Testis (tissue), 2 donors: Measurements from ENCODE around the gene SNX30.

Experiments
- CTCF ChIP-seq, 3 experiments: fragments of 450-650 bp in 2 of 3; fragments of 200-600 bp in 1 of 3; sonication (generic) in 1 of 3; IDR thresholded peaks; one replicate each; pipeline ENCODE4 v1.5.1; 2016 to 2019; ENCODE audit warnings: antibody characterized with exemption in 3 of 3, mild to moderate bottlenecking in 2 of 3, moderate library complexity in 1 of 3
- POLR2A ChIP-seq: fragments of 450-650 bp; IDR thresholded peaks from one replicate; pipeline ENCODE4 v1.6.1; 2017; ENCODE audit warnings: antibody characterized with exemption, mild to moderate bottlenecking, moderate library complexity

GRCh38 chr9:112848316-112849151, 98.0 kb downstream of the SNX30 start:
- TF ChIP-seq CTCF (IDR thresholded peaks at IDR 0.05) (no peak), POLR2A (no peak)
